Measurements from ENCODE around the gene DCC.

DCC gene

GRCh38 chr18:52391810-52392559 lies 52.0 kb downstream of the DCC start:
- Histone ChIP-seq H3K9me3 (ENCODE audit: insufficient read depth, low read depth, low read length) (no peaks in the 10 kb centered on the region), H3K27me3 (ENCODE audit: insufficient read depth, low read length) (no peaks in the 10 kb centered on the region), H3K4me3 (ENCODE audit: low read length) (no peak overlapping the region), H3K27ac (ENCODE audit: low read depth, low read length) (no peak overlapping the region), H3K36me3 (ENCODE audit: insufficient read depth, low read length) (no peaks in the 10 kb centered on the region), H3K4me1 (ENCODE audit: insufficient read depth, low read length) (no peaks in the 10 kb centered on the region), H3K9ac (ENCODE audit: low read depth, low read length) (no peak overlapping the region)
- 94% methylated on average over 8 of the region's 9 CpGs for WGBS

GRCh38 chr18:52394602-52395001 lies 54.6 kb downstream of the DCC start:
- H3K4me1 ChIP-seq (ENCODE audit: insufficient read depth, low read length), result no peaks in the 10 kb centered on the region
- no peaks in the 10 kb centered on the region for H3K9me3 ChIP-seq (ENCODE audit: insufficient read depth, low read depth, low read length)
- WGBS, result 96% methylated on average over 2 of the region's 2 CpGs
- H3K27ac ChIP-seq (ENCODE audit: low read depth, low read length), result no peak overlapping the region
- H3K4me3 ChIP-seq (ENCODE audit: low read length), result no peak overlapping the region
- no peak overlapping the region for H3K9ac ChIP-seq (ENCODE audit: low read depth, low read length)
- no peaks in the 10 kb centered on the region for H3K36me3 ChIP-seq (ENCODE audit: insufficient read depth, low read length)
- H3K27me3 ChIP-seq (ENCODE audit: insufficient read depth, low read length), result no peaks in the 10 kb centered on the region

- H3K4me3 ChIP-seq (ENCODE audit: low read length), result no peak overlapping the region
- no peaks in the 10 kb centered on the region for H3K4me1 ChIP-seq (ENCODE audit: insufficient read depth, low read length)
- no peak overlapping the region for H3K27ac ChIP-seq (ENCODE audit: low read depth, low read length)
- H3K27me3 ChIP-seq (ENCODE audit: insufficient read depth, low read length), result no peaks in the 10 kb centered on the region
- no peaks in the 10 kb centered on the region for H3K9me3 ChIP-seq (ENCODE audit: insufficient read depth, low read depth, low read length)
- 92% methylated on average over 5 of the region's 5 CpGs for WGBS
- no peaks in the 10 kb centered on the region for H3K36me3 ChIP-seq (ENCODE audit: insufficient read depth, low read length)
- H3K9ac ChIP-seq (ENCODE audit: low read depth, low read length), result no peak overlapping the region
Measured at GRCh38 chr18:52395146-52395852, 55.3 kb downstream of the DCC start.

GRCh38 chr18:52401236-52401635 lies 61.2 kb downstream of the DCC start:
- Histone ChIP-seq H3K27me3 (ENCODE audit: insufficient read depth, low read length) (no peaks in the 10 kb centered on the region), H3K27ac (ENCODE audit: low read depth, low read length) (no peak overlapping the region), H3K9ac (ENCODE audit: low read depth, low read length) (no peak overlapping the region), H3K9me3 (ENCODE audit: insufficient read depth, low read depth, low read length) (no peaks in the 10 kb centered on the region), H3K36me3 (ENCODE audit: insufficient read depth, low read length) (no peaks in the 10 kb centered on the region), H3K4me1 (ENCODE audit: insufficient read depth, low read length) (no peaks in the 10 kb centered on the region), H3K4me3 (ENCODE audit: low read length) (no peak overlapping the region)
- 97% methylated on average over 1 of the region's 1 CpG for whole genome bisulfite sequencing

GRCh38 chr18:52402814-52403213 lies 62.8 kb downstream of the DCC start:
- WGBS, result 71% methylated on average over 2 of the region's 3 CpGs
- H3K36me3 ChIP-seq (ENCODE audit: insufficient read depth, low read length), result no peaks in the 10 kb centered on the region
- no peaks in the 10 kb centered on the region for H3K4me1 ChIP-seq (ENCODE audit: insufficient read depth, low read length)
- no peaks in the 10 kb centered on the region for H3K27me3 ChIP-seq (ENCODE audit: insufficient read depth, low read length)
- no peak overlapping the region for H3K4me3 ChIP-seq (ENCODE audit: low read length)
- H3K27ac ChIP-seq (ENCODE audit: low read depth, low read length), result no peak overlapping the region
- no peaks in the 10 kb centered on the region for H3K9me3 ChIP-seq (ENCODE audit: insufficient read depth, low read depth, low read length)
- no peak overlapping the region for H3K9ac ChIP-seq (ENCODE audit: low read depth, low read length)

GRCh38 chr18:52403291-52404021 lies 63.5 kb downstream of the DCC start:
- Histone ChIP-seq H3K27me3 (ENCODE audit: insufficient read depth, low read length) (no peaks in the 10 kb centered on the region), H3K4me3 (ENCODE audit: low read length) (no peak overlapping the region), H3K9me3 (ENCODE audit: insufficient read depth, low read depth, low read length) (no peaks in the 10 kb centered on the region), H3K36me3 (ENCODE audit: insufficient read depth, low read length) (no peaks in the 10 kb centered on the region), H3K4me1 (ENCODE audit: insufficient read depth, low read length) (no peaks in the 10 kb centered on the region), H3K27ac (ENCODE audit: low read depth, low read length) (no peak overlapping the region), H3K9ac (ENCODE audit: low read depth, low read length) (no peak overlapping the region)

- Histone ChIP-seq H3K4me1 (ENCODE audit: insufficient read depth, low read length) (no peaks in the 10 kb centered on the region), H3K27me3 (ENCODE audit: insufficient read depth, low read length) (no peaks in the 10 kb centered on the region), H3K4me3 (ENCODE audit: low read length) (no peak overlapping the region), H3K9me3 (ENCODE audit: insufficient read depth, low read depth, low read length) (no peaks in the 10 kb centered on the region), H3K9ac (ENCODE audit: low read depth, low read length) (no peak overlapping the region), H3K36me3 (ENCODE audit: insufficient read depth, low read length) (no peaks in the 10 kb centered on the region), H3K27ac (ENCODE audit: low read depth, low read length) (no peak overlapping the region)
- WGBS, result 100% methylated on average over 2 of the region's 2 CpGs
Measured at GRCh38 chr18:52408800-52409302, 68.9 kb downstream of the DCC start.

- no peaks in the 10 kb centered on the region for H3K36me3 ChIP-seq (ENCODE audit: insufficient read depth, low read length)
- H3K9me3 ChIP-seq (ENCODE audit: insufficient read depth, low read depth, low read length), result no peaks in the 10 kb centered on the region
- 50% methylated on average over 1 of the region's 1 CpG for WGBS
- no peaks in the 10 kb centered on the region for H3K4me1 ChIP-seq (ENCODE audit: insufficient read depth, low read length)
- H3K27ac ChIP-seq (ENCODE audit: low read depth, low read length), result no peak overlapping the region
- no peak overlapping the region for H3K4me3 ChIP-seq (ENCODE audit: low read length)
- no peaks in the 10 kb centered on the region for H3K27me3 ChIP-seq (ENCODE audit: insufficient read depth, low read length)
- H3K9ac ChIP-seq (ENCODE audit: low read depth, low read length), result no peak overlapping the region
Measured at GRCh38 chr18:52409727-52410126, 69.7 kb downstream of the DCC start.

- Histone ChIP-seq H3K4me1 (ENCODE audit: insufficient read depth, low read length) (no peaks in the 10 kb centered on the region), H3K36me3 (ENCODE audit: insufficient read depth, low read length) (no peaks in the 10 kb centered on the region), H3K27me3 (ENCODE audit: insufficient read depth, low read length) (no peaks in the 10 kb centered on the region), H3K4me3 (ENCODE audit: low read length) (no peak overlapping the region), H3K27ac (ENCODE audit: low read depth, low read length) (no peak overlapping the region), H3K9me3 (ENCODE audit: insufficient read depth, low read depth, low read length) (no peaks in the 10 kb centered on the region), H3K9ac (ENCODE audit: low read depth, low read length) (no peak overlapping the region)
- WGBS, result 100% methylated on average over 3 of the region's 3 CpGs
Measured at GRCh38 chr18:52415131-52415530, 75.1 kb downstream of the DCC start.

GRCh38 chr18:52422985-52423601 lies 83.1 kb downstream of the DCC start:
- H3K9me3 ChIP-seq (ENCODE audit: insufficient read depth, low read depth, low read length), result no peaks in the 10 kb centered on the region
- no peak overlapping the region for H3K4me3 ChIP-seq (ENCODE audit: low read length)
- no peaks in the 10 kb centered on the region for H3K27me3 ChIP-seq (ENCODE audit: insufficient read depth, low read length)
- no peak overlapping the region for H3K9ac ChIP-seq (ENCODE audit: low read depth, low read length)
- no peak overlapping the region for H3K27ac ChIP-seq (ENCODE audit: low read depth, low read length)
- no peaks in the 10 kb centered on the region for H3K36me3 ChIP-seq (ENCODE audit: insufficient read depth, low read length)
- H3K4me1 ChIP-seq (ENCODE audit: insufficient read depth, low read length), result no peaks in the 10 kb centered on the region
- WGBS, result 75% methylated on average over 3 of the region's 3 CpGs

- no peaks in the 10 kb centered on the region for H3K9me3 ChIP-seq (ENCODE audit: insufficient read depth, low read depth, low read length)
- no peaks in the 10 kb centered on the region for H3K4me1 ChIP-seq (ENCODE audit: insufficient read depth, low read length)
- no peak overlapping the region for H3K4me3 ChIP-seq (ENCODE audit: low read length)
- no peaks in the 10 kb centered on the region for H3K27me3 ChIP-seq (ENCODE audit: insufficient read depth, low read length)
- no peak overlapping the region for H3K9ac ChIP-seq (ENCODE audit: low read depth, low read length)
- 96% methylated on average over 4 of the region's 4 CpGs for WGBS
- no peaks in the 10 kb centered on the region for H3K36me3 ChIP-seq (ENCODE audit: insufficient read depth, low read length)
- H3K27ac ChIP-seq (ENCODE audit: low read depth, low read length), result no peak overlapping the region
Measured at GRCh38 chr18:52426041-52426440, 86.0 kb downstream of the DCC start.

Measured in HUES64 (cell line).